ENCODE data around the gene MIER2. TPM values are rescaled to one million over a fixed set of nuclear protein-coding genes. Genes with fewer than 3 reads are reported as not detected.

Gene MIER2
- total RNA-seq, 1 donor from 2014 or later = 30.7 TPM

DNA sequence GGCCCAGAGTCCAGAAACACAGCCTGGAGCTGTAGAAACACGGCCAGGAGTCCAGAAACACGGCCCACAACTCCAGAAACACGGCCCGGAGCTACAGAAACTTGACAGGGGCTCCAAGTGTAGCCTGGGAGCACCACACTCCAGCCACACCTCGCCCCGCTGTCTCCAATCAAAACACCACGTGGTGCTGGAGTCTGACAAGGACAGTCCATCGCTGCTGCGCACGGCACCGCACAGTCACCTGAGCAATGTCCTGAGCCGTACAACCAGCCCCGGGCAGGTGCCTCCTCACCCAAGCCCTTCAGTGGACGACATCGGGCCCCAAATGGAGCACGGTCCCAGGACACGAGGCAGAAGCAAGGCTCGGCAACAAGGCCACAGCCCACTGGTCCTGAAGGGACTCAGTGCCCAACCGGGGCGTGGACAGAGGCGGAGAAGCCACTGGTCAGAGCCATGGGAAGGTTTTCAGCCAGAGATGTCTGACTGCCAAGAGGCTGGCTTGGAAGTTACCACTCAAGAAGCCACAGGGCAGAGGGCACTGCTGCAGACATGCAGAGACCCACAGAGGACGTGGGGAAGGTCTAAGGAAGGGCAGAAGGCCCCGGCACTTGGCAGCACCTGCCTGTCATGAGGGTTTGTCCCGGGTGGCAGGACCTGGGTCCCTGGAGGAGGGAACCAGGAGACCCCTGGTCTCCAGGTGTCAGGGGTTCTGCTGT, 33.7 kb downstream of the MIER2 start:
- H3K36me3 ChIP-seq = peaks cover 4 to 52% of the 10 kb centered on the region in 2 donors
- H3K9me3 ChIP-seq = no peaks in the 10 kb centered on the region
- H3K27me3 ChIP-seq = no peaks in the 10 kb centered on the region
- TF ChIP-seq POLR2A (IDR thresholded peaks at IDR 0.05) (no peak), POLR2AphosphoS5 (IDR thresholded peaks at IDR 0.05; ENCODE audit: insufficient read depth in 1 of 2, low read depth in 1 of 2) (no peak), CTCF (IDR thresholded peaks at IDR 0.05) (no peak)
- no peak for DNase-seq (ENCODE audit: extremely low spot score in 2 of 2)
- H3K27ac ChIP-seq = no peak overlapping the region
- H3K4me1 ChIP-seq = no peaks in the 10 kb centered on the region
- peak overlapping the region; percentile 27 to 28 for H3K4me3 ChIP-seq
- intact Hi-C loops (cut with DNase I) = no loop called here

DNA sequence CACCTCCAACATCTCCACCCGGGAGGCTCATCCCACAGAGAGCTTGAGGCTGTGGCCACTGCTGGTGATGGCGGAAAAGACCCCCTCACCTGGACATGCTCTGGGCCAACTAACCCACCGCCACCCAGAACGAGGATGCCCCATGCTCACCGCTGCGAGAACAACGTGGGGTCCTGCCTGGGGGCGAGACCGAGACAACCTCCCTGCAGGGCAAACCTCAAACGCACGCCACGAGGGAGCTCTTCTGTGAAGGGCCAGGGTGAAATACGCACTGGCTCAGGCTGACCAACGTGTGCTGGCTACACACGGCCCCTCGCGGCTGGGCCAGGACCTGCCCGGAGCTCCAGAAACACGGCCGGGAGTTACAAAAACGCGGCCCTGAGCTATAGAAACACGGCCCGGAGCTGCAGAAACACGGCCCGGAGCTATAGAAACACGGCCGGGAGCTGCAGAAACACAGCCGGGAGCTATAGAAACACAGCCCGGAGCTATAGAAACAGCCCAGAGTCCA, 34.4 kb downstream of the MIER2 start:
- Histone ChIP-seq H3K27me3 (no peaks in the 10 kb centered on the region), H3K9me3 (no peaks in the 10 kb centered on the region), H3K27ac (no peak overlapping the region), H3K4me3 (peak overlapping the region; percentile 27 to 28), H3K36me3 (peaks cover 4 to 59% of the 10 kb centered on the region in 2 donors), H3K4me1 (no peaks in the 10 kb centered on the region)
- TF ChIP-seq CTCF (IDR thresholded peaks at IDR 0.05) (no peak), POLR2AphosphoS5 (IDR thresholded peaks at IDR 0.05; ENCODE audit: insufficient read depth in 1 of 2, low read depth in 1 of 2) (no peak), POLR2A (IDR thresholded peaks at IDR 0.05) (no peak)
- intact Hi-C loops (cut with DNase I) = no loop called here
- no peak for DNase-seq (ENCODE audit: extremely low spot score in 2 of 2)

DNA sequence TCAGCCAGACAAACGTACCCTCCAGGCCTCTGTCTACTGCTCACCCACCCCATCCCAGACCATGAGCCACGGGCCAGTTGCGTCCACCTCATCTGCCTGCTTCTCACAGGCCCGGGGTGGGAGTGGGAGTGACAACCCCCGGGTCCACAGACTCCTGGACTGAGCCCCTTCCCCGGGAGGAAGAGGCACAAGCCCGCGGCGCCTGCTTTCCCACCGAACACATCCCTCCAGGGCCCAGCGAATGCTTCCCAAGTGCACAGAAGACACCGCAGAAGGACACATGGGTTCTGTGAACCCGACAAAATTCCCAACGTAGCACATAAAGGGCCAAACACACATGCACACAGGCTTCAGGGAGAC, 35.4 kb downstream of the MIER2 start:
- no peaks in the 10 kb centered on the region for H3K9me3 ChIP-seq
- H3K27ac ChIP-seq = no peak overlapping the region
- peak overlapping the region in 1 of 2 donors; percentile 27 for H3K4me3 ChIP-seq
- peaks cover 4 to 57% of the 10 kb centered on the region in 2 donors for H3K36me3 ChIP-seq
- TF ChIP-seq CTCF (IDR thresholded peaks at IDR 0.05) = no peak
- no peak for TF ChIP-seq POLR2A (IDR thresholded peaks at IDR 0.05)
- TF ChIP-seq POLR2AphosphoS5 (IDR thresholded peaks at IDR 0.05; ENCODE audit: insufficient read depth in 1 of 2, low read depth in 1 of 2) = no peak
- intact Hi-C loops (cut with DNase I) = no loop called here
- DNase-seq (ENCODE audit: extremely low spot score in 2 of 2) = no peak
- no peaks in the 10 kb centered on the region for H3K27me3 ChIP-seq
- H3K4me1 ChIP-seq = no peaks in the 10 kb centered on the region

GRCh38 chr19:308471-309205, 36.0 kb downstream of the MIER2 start:
- intact Hi-C loops (cut with DNase I) = no loop called here
- no peak for TF ChIP-seq POLR2A (IDR thresholded peaks at IDR 0.05)
- no peak for TF ChIP-seq POLR2AphosphoS5 (IDR thresholded peaks at IDR 0.05; ENCODE audit: insufficient read depth in 1 of 2, low read depth in 1 of 2)
- no peak for TF ChIP-seq CTCF (IDR thresholded peaks at IDR 0.05)
- DNase-seq (ENCODE audit: extremely low spot score in 2 of 2) = no peak
- H3K4me1 ChIP-seq = no peaks in the 10 kb centered on the region
- no peaks in the 10 kb centered on the region for H3K9me3 ChIP-seq
- peak overlapping the region in 1 of 2 donors; percentile 27 for H3K4me3 ChIP-seq
- no peaks in the 10 kb centered on the region for H3K27me3 ChIP-seq
- H3K36me3 ChIP-seq = peaks cover 4 to 52% of the 10 kb centered on the region in 2 donors
- H3K27ac ChIP-seq = no peak overlapping the region

Measured in vagina (tissue), 2 donors.